ENCODE measurements around the gene IRF4. TPM values are rescaled to one million over a fixed set of nuclear protein-coding genes. Genes with fewer than 3 reads are reported as not detected.

The IRF4 gene
- total and polyA plus RNA-seq, 2 donors (not counting 3 experiments of a cell fraction or from before 2014, with no cell fraction given): not detected

DNA sequence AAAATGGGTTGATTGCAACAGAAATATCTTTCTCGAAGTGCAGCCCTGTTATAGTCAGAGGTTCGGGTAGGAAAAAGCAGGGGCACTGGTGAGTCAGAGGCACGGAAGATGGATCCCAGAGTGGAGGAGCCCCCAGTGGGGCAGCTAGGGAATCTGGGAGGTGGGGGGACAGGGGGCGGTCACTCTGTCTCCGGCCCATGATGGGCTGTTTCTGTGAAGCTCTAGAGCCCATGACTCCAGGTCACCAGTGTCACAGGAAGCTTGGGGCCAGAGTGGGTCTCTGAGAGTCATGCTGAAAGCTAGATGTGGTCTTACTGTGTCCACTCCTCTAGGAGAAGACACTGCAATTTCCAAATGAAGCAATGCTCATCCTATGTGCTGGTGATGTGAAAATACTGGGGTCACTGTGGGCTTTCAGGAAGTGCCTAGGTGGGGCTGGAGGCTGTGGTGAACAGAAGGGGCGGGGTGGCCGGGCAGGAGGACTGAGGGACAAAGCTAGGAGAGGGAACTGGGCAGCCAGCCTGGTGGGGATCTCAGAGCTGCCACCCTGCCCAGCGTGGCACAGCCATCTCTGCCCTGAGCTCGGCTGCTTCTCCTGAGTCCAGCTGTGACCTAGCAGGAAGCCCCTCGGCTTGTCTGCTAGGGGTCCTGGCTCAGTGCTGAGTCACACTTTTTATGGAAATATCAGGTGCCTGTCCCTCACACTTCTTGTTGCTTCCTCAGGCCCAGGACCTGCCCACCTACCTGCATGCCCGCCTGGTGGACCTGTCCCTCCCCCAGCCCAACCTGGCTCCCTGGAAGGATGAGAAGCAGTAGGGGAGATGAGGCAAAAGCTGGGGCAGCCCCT, 54.2 kb downstream of the IRF4 start:
- TF ChIP-seq FOS (IDR thresholded peaks at IDR 0.05; ENCODE audit: borderline replicate concordance, insufficient read depth, low read length): no peak
- TF ChIP-seq POLR2A (IDR thresholded peaks at IDR 0.05; ENCODE audit: low read depth, low read length): no peak
- TF ChIP-seq GATA2 (IDR thresholded peaks at IDR 0.05; ENCODE audit: insufficient read depth, insufficient read length, low read depth, low read length): no peak
- no peak for TF ChIP-seq MAX (IDR thresholded peaks at IDR 0.05; ENCODE audit: insufficient read depth, insufficient read length)
- TF ChIP-seq JUN (IDR thresholded peaks at IDR 0.05; ENCODE audit: borderline replicate concordance, insufficient read depth, insufficient read length, low read depth): no peak
- TF ChIP-seq CTCF (IDR thresholded peaks at IDR 0.05; ENCODE audit: extremely low read depth in 1 of 2, insufficient read depth in 1 of 2, low read depth in 1 of 2, low read length in 2 of 2): no peak
- TF ChIP-seq MYC (IDR thresholded peaks at IDR 0.05; ENCODE audit: low read depth, low read length): no peak
- no peak for TF ChIP-seq EZH2 (IDR thresholded peaks at IDR 0.05; ENCODE audit: borderline replicate concordance, low read depth, low read length, severe bottlenecking)
- TF ChIP-seq POLR2AphosphoS5 (IDR thresholded peaks at IDR 0.05; ENCODE audit: insufficient read depth, low read depth, low read length): no peak
- BruUV-seq (replicated peaks): no TSS peak
- ChIA-PET CTCF (no interaction called here), POLR2A (no interaction called here)
- FAIRE-seq (no peak), DNase-seq (ENCODE audit: low read depth, low spot score) (no peak)
- no peak overlapping the region for H3K9ac ChIP-seq (replicated peaks; ENCODE audit: extremely low read depth, insufficient read depth, low read length)
- no peak overlapping the region for H2AFZ ChIP-seq (ENCODE audit: low read depth, low read length)
- no peaks in the 10 kb centered on the region for H3K36me3 ChIP-seq (ENCODE audit: control insufficient read depth in 2 of 2, extremely low read depth in 1 of 2, insufficient read depth in 2 of 2, low read length in 2 of 2)
- H3K27me3 ChIP-seq (ENCODE audit: control insufficient read depth in 2 of 2, insufficient read depth in 2 of 2, low read length in 2 of 2): no peaks in the 10 kb centered on the region
- H3K4me2 ChIP-seq (ENCODE audit: insufficient read depth, low read length): no peak overlapping the region
- dilution Hi-C loops (cut with MboI; ENCODE audit: extremely low pct_ligation_motif_present, low sequenced_read_pairs): no loop called here
- H3K27ac ChIP-seq (ENCODE audit: insufficient read depth, low read depth, low read length): no peak overlapping the region
- no peaks in the 10 kb centered on the region for H4K20me1 ChIP-seq (replicated peaks; ENCODE audit: control insufficient read depth, extremely low read depth, insufficient read depth, low read length)
- no peaks in the 10 kb centered on the region for H3K4me1 ChIP-seq (ENCODE audit: control insufficient read depth, extremely low read depth, insufficient read depth, low read length)
- no peaks in the 10 kb centered on the region for H3K9me1 ChIP-seq (replicated peaks; ENCODE audit: control insufficient read depth, extremely low read depth, insufficient read depth, low read length)
- no peak overlapping the region for H3K4me3 ChIP-seq (replicated peaks in 1 of 3; ENCODE audit: insufficient read depth in 1 of 3, low read depth in 1 of 3, low read length in 3 of 3)
- H3K9me3 ChIP-seq (replicated peaks; ENCODE audit: control insufficient read depth, insufficient read depth, low read length): no peaks in the 10 kb centered on the region
- H3K79me2 ChIP-seq (ENCODE audit: control insufficient read depth, insufficient read depth, low read length): no peaks in the 10 kb centered on the region
- intact Hi-C loops (cut with micrococcal nuclease): no loop called here
